Testis (tissue), 3 donors: ENCODE results near the gene ZNF880. TPM values are rescaled to one million over a fixed set of nuclear protein-coding genes. Genes with fewer than 3 reads are reported as not detected.

Experiments used
- DNase-seq: peaks from one replicate; pipeline ENCODE4 v3.0.0-alpha.2; 2019
- H3K27ac ChIP-seq, 2 donors: fragments of 200-600 bp; sonication (generic); one replicate each; pipeline ENCODE4 v1.5.1; 2019
- H3K27me3 ChIP-seq: fragments of 200-600 bp; sonication (generic); one replicate; pipeline ENCODE4 v1.5.1; 2019
- H3K36me3 ChIP-seq: fragments of 200-600 bp; sonication (generic); one replicate; pipeline ENCODE4 v1.5.1; 2017; ENCODE audit warnings: low read depth; ENCODE audit errors: missing control alignments
- H3K4me1 ChIP-seq: fragments of 200-600 bp; sonication (generic); one replicate; pipeline ENCODE4 v1.5.1; 2019
- H3K4me3 ChIP-seq, 2 donors: fragments of 200-600 bp; sonication (generic); one replicate each; pipeline ENCODE4 v1.5.1; 2017 to 2019
- H3K9me3 ChIP-seq: fragments of 200-600 bp; sonication (generic); one replicate; pipeline ENCODE4 v1.5.1; 2017
- CTCF ChIP-seq, 3 experiments: fragments of 450-650 bp in 2 of 3; fragments of 200-600 bp in 1 of 3; sonication (generic) in 1 of 3; IDR thresholded peaks; one replicate each; pipeline ENCODE4 v1.5.1; 2016 to 2019; ENCODE audit warnings: antibody characterized with exemption in 3 of 3, mild to moderate bottlenecking in 2 of 3, moderate library complexity in 1 of 3
- POLR2A ChIP-seq: fragments of 450-650 bp; IDR thresholded peaks from one replicate; pipeline ENCODE4 v1.6.1; 2017; ENCODE audit warnings: antibody characterized with exemption, mild to moderate bottlenecking, moderate library complexity
- WGBS, 2 donors: methylation state at CpG; one replicate each; pipeline ENCODE4 v1.1.5; 2018; 5-methylcytosine and 5-hydroxymethylcytosine counted together
- intact Hi-C: fragments of 100-400 bp; cut with DNase I; formaldehyde crosslinking; loops from one replicate; pipeline ENCODE4 v1.15.1; 2023; ENCODE audit warnings: low total_unique reads
- polyA plus RNA-seq: library from polyadenylated mRNA; stranded (reverse); fragments of 350-450 nt; fragmentation: Illumina TruSeq; extraction: RNeasy Lipid Tissue Mini Kit (QIAGEN cat#74804); gene quantifications from one replicate; pipeline ENCODE4 v1.2.3, GENCODE V29; 2014; ENCODE audit warnings: low read depth, low replicate concordance; ENCODE audit not compliant: insufficient read depth
- small RNA-seq, 2 donors: library from RNA; depleted of rRNA; stranded (forward); fragments of <200 nt; gene quantifications; one replicate each; pipeline ENCODE3, GENCODE V24; 2016
- total RNA-seq, 2 donors: library from RNA; depleted of rRNA; stranded (reverse); fragments of >200 nt; gene quantifications; one replicate each; pipeline ENCODE4 v1.2.3, GENCODE V29; 2016

Gene ZNF880
- total and polyA plus RNA-seq, 3 donors from 2014 or later: 13.8 to 27.6 (median 22.1) TPM

- H3K4me3 ChIP-seq: peak overlapping the region; percentile 66 to 80
- intact Hi-C loops: no loop called here
- no peaks in the 10 kb centered on the region for H3K9me3 ChIP-seq
- DNase-seq: no peak
- 3% methylated on average over 14 of the region's 14 CpGs for WGBS, 2 donors
- no peaks in the 10 kb centered on the region for H3K36me3 ChIP-seq
- H3K4me1 ChIP-seq: peaks cover 7% of the 10 kb centered on the region
- H3K27me3 ChIP-seq: no peaks in the 10 kb centered on the region
- TF ChIP-seq POLR2A (no peak), CTCF (IDR thresholded peaks at IDR 0.05) (no peak)
- peak overlapping the region in 1 of 2 donors; percentile 54 for H3K27ac ChIP-seq
These were observed 28.3 kb downstream of the ZNF880 start for GRCh38 chr19:52398081-52398441.

- 96 to 100% methylated on average over 6 of the region's 6 CpGs for WGBS, 2 donors
- Histone ChIP-seq H3K36me3 (no peaks in the 10 kb centered on the region), H3K4me3 (no peak overlapping the region), H3K4me1 (no peaks in the 10 kb centered on the region), H3K27me3 (no peaks in the 10 kb centered on the region), H3K27ac (no peak overlapping the region), H3K9me3 (no peaks in the 10 kb centered on the region)
- DNase-seq: no peak
- intact Hi-C loops: no loop called here
- TF ChIP-seq POLR2A (no peak), CTCF (IDR thresholded peaks at IDR 0.05) (no peak)
These were observed 40.6 kb downstream of the ZNF880 start for GRCh38 chr19:52410276-52410675.

- no peaks in the 10 kb centered on the region for H3K27me3 ChIP-seq
- intact Hi-C loops: no loop called here
- DNase-seq: no peak
- H3K9me3 ChIP-seq: no peaks in the 10 kb centered on the region
- no peak overlapping the region for H3K27ac ChIP-seq
- no peaks in the 10 kb centered on the region for H3K4me1 ChIP-seq
- no peaks in the 10 kb centered on the region for H3K36me3 ChIP-seq
- 95 to 97% methylated on average over 5 of the region's 5 CpGs for WGBS, 2 donors
- H3K4me3 ChIP-seq: no peak overlapping the region
- TF ChIP-seq CTCF (IDR thresholded peaks at IDR 0.05): no peak
These were observed 46.0 kb downstream of the ZNF880 start for GRCh38 chr19:52415711-52416110.

DNA sequence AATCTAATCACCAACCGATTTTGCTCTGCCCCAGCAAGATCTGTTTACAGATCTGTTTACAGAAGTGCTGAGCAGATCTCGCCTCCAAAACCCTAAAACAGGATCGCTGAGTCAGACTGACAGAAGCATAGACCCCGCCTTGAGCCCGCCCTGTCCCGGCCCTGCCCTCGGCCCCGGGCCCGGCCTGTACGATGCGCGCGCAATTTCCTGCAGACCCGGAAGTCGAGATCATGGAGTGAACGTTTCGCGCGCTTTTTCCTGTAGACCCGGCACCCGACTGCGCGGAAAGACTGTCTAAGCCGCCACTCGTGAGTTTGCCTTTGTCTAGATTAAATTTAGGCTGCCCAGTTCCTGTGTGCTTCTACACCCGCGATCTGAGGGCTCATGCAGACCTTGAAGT lies 59.2 kb downstream of the ZNF880 start, which contains the start of gene ZNF534:
Gene ZNF534, plus strand, starts transcription at position 212 of the 400 bp plus-strand sequence. CDS start 2,327 bp downstream, outside the sequence.
- Histone ChIP-seq H3K27me3 (no peaks in the 10 kb centered on the region), H3K27ac (no peak within 1 kb of the TSS), H3K4me3 (peak within 1 kb of the TSS; percentile 24 to 48), H3K4me1 (no peaks in the 10 kb centered on the region), H3K9me3 (no peaks in the 10 kb centered on the region), H3K36me3 (no peaks in the 10 kb centered on the region)
- intact Hi-C loops: no loop called here
- peak; percentile 77 for DNase-seq
- WGBS, 2 donors: 40 to 54% methylated on average over 27 of the region's 27 CpGs
- no peak for TF ChIP-seq CTCF (IDR thresholded peaks at IDR 0.05)
- no peak for TF ChIP-seq POLR2A

Small RNAs within 50 kb of the gene (small RNA-seq; reads per million reads assigned to genes)
- 0 reads per million in 2 donors for gene AC010332.1

Other genes with a start within 250 kb of the ZNF880 start
- gene ZNF616, start 230.0 kb upstream of the ZNF880 start, total RNA-seq: 10 to 100 TPM in 1 of 2 donors, 1 to 10 TPM in 1; 9.0 to 11.3 TPM
- gene ZNF616, start 230.0 kb upstream of the ZNF880 start, polyA plus RNA-seq: 6.3 TPM
- gene ZNF836, start 198.3 kb upstream of the ZNF880 start, total RNA-seq: 1 to 10 TPM; 5.4 to 9.2 TPM
- gene ZNF836, start 198.3 kb upstream of the ZNF880 start, polyA plus RNA-seq: 3.3 TPM
- 100 to 1,000 TPM; 262 to 289 TPM for gene PPP2R1A, start 179.9 kb upstream of the ZNF880 start, total RNA-seq
- 181 TPM for gene PPP2R1A, start 179.9 kb upstream of the ZNF880 start, polyA plus RNA-seq
- 10 to 100 TPM; 15.8 to 35.7 TPM for gene ZNF766, start 100.3 kb upstream of the ZNF880 start, total RNA-seq
- 30.2 TPM for gene ZNF766, start 100.3 kb upstream of the ZNF880 start, polyA plus RNA-seq
- 1 to 10 TPM; 4.3 to 4.6 TPM for gene ZNF480, start 72.8 kb upstream of the ZNF880 start, total RNA-seq
- gene ZNF480, start 72.8 kb upstream of the ZNF880 start, polyA plus RNA-seq: 3.3 TPM
- 10 to 100 TPM; 11.1 to 21.5 TPM for gene ZNF610, start 33.7 kb upstream of the ZNF880 start, total RNA-seq
- 16.6 TPM for gene ZNF610, start 33.7 kb upstream of the ZNF880 start, polyA plus RNA-seq
- 10 to 100 TPM; 53.7 to 55.4 TPM for gene ZNF528, start 27.9 kb downstream of the ZNF880 start, total RNA-seq
- gene ZNF528, start 27.9 kb downstream of the ZNF880 start, polyA plus RNA-seq: 31.6 TPM
- 1 to 10 TPM; 3.7 to 8.3 TPM for gene ZNF534, start 59.2 kb downstream of the ZNF880 start, total RNA-seq
- 2.1 TPM for gene ZNF534, start 59.2 kb downstream of the ZNF880 start, polyA plus RNA-seq
- 10 to 100 TPM; 18.0 to 23.1 TPM for gene ZNF578, start 83.6 kb downstream of the ZNF880 start, total RNA-seq
- gene ZNF578, start 83.6 kb downstream of the ZNF880 start, polyA plus RNA-seq: 12.2 TPM
- gene ZNF808, start 157.7 kb downstream of the ZNF880 start, total RNA-seq: 10 to 100 TPM; 28.4 to 31.5 TPM
- 10.0 TPM for gene ZNF808, start 157.7 kb downstream of the ZNF880 start, polyA plus RNA-seq
- gene ZNF701, start 200.4 kb downstream of the ZNF880 start, total RNA-seq: 10 to 100 TPM; 21.3 to 22.4 TPM
- gene ZNF701, start 200.4 kb downstream of the ZNF880 start, polyA plus RNA-seq: 8.9 TPM